Measurements from ENCODE around the gene IQCN. TPM values are rescaled to one million over a fixed set of nuclear protein-coding genes. Genes with fewer than 3 reads are reported as not detected.

Gene IQCN
- total RNA-seq, 4 donors from 2014 or later: 1.0 to 41.1 (median 3.0) TPM

- Histone ChIP-seq H3K4me3 (peak overlapping the region; percentile 74 to 79), H3K4me1 (peaks cover 0 to 15% of the 10 kb centered on the region in 2 donors), H3K27ac (peak overlapping the region; percentile 95 to 99), H3K9me3 (no peaks in the 10 kb centered on the region), H3K27me3 (no peaks in the 10 kb centered on the region), H3K36me3 (no peaks in the 10 kb centered on the region)
- DNase-seq: peak; percentile 92 to 94
- intact Hi-C loops (cut with DNase I; ENCODE audit: low total_unique reads): no loop called here
- TF ChIP-seq, protein P1, sequence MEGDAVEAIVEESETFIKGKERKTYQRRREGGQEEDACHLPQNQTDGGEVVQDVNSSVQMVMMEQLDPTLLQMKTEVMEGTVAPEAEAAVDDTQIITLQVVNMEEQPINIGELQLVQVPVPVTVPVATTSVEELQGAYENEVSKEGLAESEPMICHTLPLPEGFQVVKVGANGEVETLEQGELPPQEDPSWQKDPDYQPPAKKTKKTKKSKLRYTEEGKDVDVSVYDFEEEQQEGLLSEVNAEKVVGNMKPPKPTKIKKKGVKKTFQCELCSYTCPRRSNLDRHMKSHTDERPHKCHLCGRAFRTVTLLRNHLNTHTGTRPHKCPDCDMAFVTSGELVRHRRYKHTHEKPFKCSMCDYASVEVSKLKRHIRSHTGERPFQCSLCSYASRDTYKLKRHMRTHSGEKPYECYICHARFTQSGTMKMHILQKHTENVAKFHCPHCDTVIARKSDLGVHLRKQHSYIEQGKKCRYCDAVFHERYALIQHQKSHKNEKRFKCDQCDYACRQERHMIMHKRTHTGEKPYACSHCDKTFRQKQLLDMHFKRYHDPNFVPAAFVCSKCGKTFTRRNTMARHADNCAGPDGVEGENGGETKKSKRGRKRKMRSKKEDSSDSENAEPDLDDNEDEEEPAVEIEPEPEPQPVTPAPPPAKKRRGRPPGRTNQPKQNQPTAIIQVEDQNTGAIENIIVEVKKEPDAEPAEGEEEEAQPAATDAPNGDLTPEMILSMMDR (IDR thresholded peaks at IDR 0.05): peak in 1 of 4 experiments; percentile 0
- TF ChIP-seq POLR2A (IDR thresholded peaks at IDR 0.05): peak in 1 of 2 donors; percentile 7
These were observed 18.8 kb upstream of the IQCN start for GRCh38 chr19:18292810-18293641.

- H3K27ac ChIP-seq: peak overlapping the region; percentile 95 to 99
- no peak for DNase-seq
- no peaks in the 10 kb centered on the region for H3K9me3 ChIP-seq
- peaks cover 0 to 15% of the 10 kb centered on the region in 2 donors for H3K4me1 ChIP-seq
- intact Hi-C loops (cut with DNase I; ENCODE audit: low total_unique reads): no loop called here
- TF ChIP-seq, protein P1 (IDR thresholded peaks at IDR 0.05): no peak
- TF ChIP-seq POLR2A (IDR thresholded peaks at IDR 0.05): peak in 1 of 2 donors; percentile 46
- peak overlapping the region; percentile 74 to 79 for H3K4me3 ChIP-seq
- no peaks in the 10 kb centered on the region for H3K27me3 ChIP-seq
- H3K36me3 ChIP-seq: no peaks in the 10 kb centered on the region
These were observed 18.2 kb upstream of the IQCN start for GRCh38 chr19:18292462-18292809.

GRCh38 chr19:18291590-18292461 lies 17.6 kb upstream of the IQCN start:
- peak; percentile 66 to 91 for TF ChIP-seq POLR2A (IDR thresholded peaks at IDR 0.05)
- TF ChIP-seq, protein P1 (IDR thresholded peaks at IDR 0.05): peak in 1 of 4 experiments; percentile 4
- intact Hi-C loops (cut with DNase I; ENCODE audit: low total_unique reads): no loop called here
- peak; percentile 94 to 96 for DNase-seq

DNA sequence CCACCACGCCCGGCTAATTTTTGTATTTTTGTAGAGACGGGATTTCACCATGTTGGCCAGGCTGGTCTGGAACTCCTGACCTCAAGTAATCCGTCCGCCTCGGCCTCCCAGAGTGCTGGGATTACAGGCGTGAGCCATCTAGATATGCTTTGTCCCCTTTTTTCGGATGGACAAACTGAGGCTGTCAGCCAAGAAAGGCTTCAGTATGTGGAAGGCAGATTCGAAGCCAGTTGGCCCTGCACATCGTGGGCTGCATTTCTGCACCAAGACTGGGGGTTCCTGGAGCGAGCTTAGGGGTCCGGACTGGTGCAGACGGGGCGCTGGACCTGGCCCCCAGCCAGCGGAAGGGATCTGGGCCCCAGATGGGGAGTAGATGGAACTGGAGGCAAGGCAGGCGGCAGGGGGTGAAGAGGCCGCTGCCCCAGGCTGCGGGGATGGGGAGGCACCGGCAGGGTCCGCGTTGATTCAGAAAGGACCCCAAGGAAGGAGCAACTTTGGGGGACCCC lies 16.8 kb upstream of the IQCN start:
- intact Hi-C loops (cut with DNase I; ENCODE audit: low total_unique reads): no loop called here
- Histone ChIP-seq H3K27me3 (no peaks in the 10 kb centered on the region), H3K36me3 (no peaks in the 10 kb centered on the region), H3K27ac (peak overlapping the region; percentile 95 to 99), H3K4me1 (peaks cover 0 to 15% of the 10 kb centered on the region in 2 donors), H3K4me3 (peak overlapping the region; percentile 74 to 79), H3K9me3 (no peaks in the 10 kb centered on the region)
- DNase-seq: peak; percentile 57 to 65
- TF ChIP-seq, protein P1 (IDR thresholded peaks at IDR 0.05): peak in 1 of 4 experiments; percentile 10
- no peak for TF ChIP-seq POLR2A (IDR thresholded peaks at IDR 0.05)

More at GRCh38 chr19:18291590-18292461, 17.6 kb upstream of the IQCN start:
- Histone ChIP-seq H3K36me3 (no peaks in the 10 kb centered on the region), H3K27ac (peak overlapping the region; percentile 95 to 99), H3K27me3 (no peaks in the 10 kb centered on the region), H3K4me3 (peak overlapping the region; percentile 74 to 79), H3K9me3 (no peaks in the 10 kb centered on the region), H3K4me1 (peaks cover 0 to 15% of the 10 kb centered on the region in 2 donors)

Data from uterus (tissue), 4 donors.